ENCODE data around the gene TRAK1.

TRAK1 gene

GRCh38 chr3:42144209-42144608 is 53.1 kb downstream of the TRAK1 start:
- Histone ChIP-seq H3K4me3 (ENCODE audit: low read depth, low read length) (no peak overlapping the region), H3K9ac (ENCODE audit: low read length) (no peak overlapping the region), H3K27ac (ENCODE audit: low read depth, low read length) (no peak overlapping the region), H3K27me3 (ENCODE audit: insufficient read depth, low read length) (no peaks in the 10 kb centered on the region), H2BK120ac (ENCODE audit: insufficient read depth, low read length, poor library complexity) (no peak overlapping the region), H3K4me2 (ENCODE audit: low read length) (no peak overlapping the region), H3K79me2 (ENCODE audit: control insufficient read depth, insufficient read depth, low read length, poor library complexity) (no peaks in the 10 kb centered on the region), H3K9me3 (ENCODE audit: insufficient read depth, low read depth, low read length) (no peaks in the 10 kb centered on the region), H2BK5ac (ENCODE audit: low read depth, low read length, poor library complexity) (no peak overlapping the region), H2AFZ (ENCODE audit: insufficient read depth, low read length, poor library complexity) (no peak overlapping the region), H3K4ac (ENCODE audit: low read depth, low read length) (no peak overlapping the region), H2BK12ac (ENCODE audit: low read length) (no peak overlapping the region), H3K18ac (ENCODE audit: low read length) (no peak overlapping the region), H4K12ac (ENCODE audit: low read depth, low read length) (no peak overlapping the region), H4K91ac (ENCODE audit: low read depth, low read length) (no peak overlapping the region), H4K8ac (ENCODE audit: low read depth, low read length) (no peak overlapping the region), H3K23ac (ENCODE audit: low read length) (no peak overlapping the region), H3K14ac (ENCODE audit: low read length) (no peak overlapping the region), H3K36me3 (ENCODE audit: control insufficient read depth in 1 of 2, insufficient read depth in 2 of 2, low read length in 2 of 2) (no peaks in the 10 kb centered on the region), H2AK5ac (ENCODE audit: low read length) (no peak overlapping the region), H3K4me1 (ENCODE audit: control insufficient read depth in 1 of 2, insufficient read depth in 2 of 2, low read length in 2 of 2) (peaks cover 0 to 4% of the 10 kb centered on the region in 2 experiments), H3K79me1 (ENCODE audit: low read length) (no peaks in the 10 kb centered on the region)
- no peak for DNase-seq

- Histone ChIP-seq H3K4ac (ENCODE audit: low read depth, low read length) (no peak overlapping the region), H3K27ac (ENCODE audit: low read depth, low read length) (no peak overlapping the region), H3K4me1 (ENCODE audit: control insufficient read depth in 1 of 2, insufficient read depth in 2 of 2, low read length in 2 of 2) (peaks cover 0 to 12% of the 10 kb centered on the region in 2 experiments), H3K79me2 (ENCODE audit: control insufficient read depth, insufficient read depth, low read length, poor library complexity) (no peaks in the 10 kb centered on the region), H4K12ac (ENCODE audit: low read depth, low read length) (no peak overlapping the region), H3K27me3 (ENCODE audit: insufficient read depth, low read length) (no peaks in the 10 kb centered on the region), H4K91ac (ENCODE audit: low read depth, low read length) (no peak overlapping the region), H2AFZ (ENCODE audit: insufficient read depth, low read length, poor library complexity) (no peak overlapping the region), H2BK12ac (ENCODE audit: low read length) (no peak overlapping the region), H3K36me3 (ENCODE audit: control insufficient read depth in 1 of 2, insufficient read depth in 2 of 2, low read length in 2 of 2) (no peaks in the 10 kb centered on the region), H3K4me2 (ENCODE audit: low read length) (no peak overlapping the region), H3K18ac (ENCODE audit: low read length) (no peak overlapping the region), H2AK5ac (ENCODE audit: low read length) (no peak overlapping the region), H4K8ac (ENCODE audit: low read depth, low read length) (no peak overlapping the region), H3K14ac (ENCODE audit: low read length) (no peak overlapping the region), H2BK120ac (ENCODE audit: insufficient read depth, low read length, poor library complexity) (no peak overlapping the region), H3K9me3 (ENCODE audit: insufficient read depth, low read depth, low read length) (no peaks in the 10 kb centered on the region), H3K4me3 (ENCODE audit: low read depth, low read length) (no peak overlapping the region), H3K79me1 (ENCODE audit: low read length) (no peaks in the 10 kb centered on the region), H3K9ac (ENCODE audit: low read length) (no peak overlapping the region), H3K23ac (ENCODE audit: low read length) (no peak overlapping the region), H2BK5ac (ENCODE audit: low read depth, low read length, poor library complexity) (no peak overlapping the region)
- no CpG with 5 or more reads among the region's 5 CpGs for WGBS (ENCODE audit: extremely low coverage, insufficient coverage, insufficient read length)
- no peak for DNase-seq
Measured at GRCh38 chr3:42148086-42148848, 57.1 kb downstream of the TRAK1 start.

- WGBS (ENCODE audit: extremely low coverage, insufficient coverage, insufficient read length), result no CpG with 5 or more reads among the region's 11 CpGs
Measured at GRCh38 chr3:42148982-42149432, 57.9 kb downstream of the TRAK1 start.

GRCh38 chr3:42149532-42149931 is 58.4 kb downstream of the TRAK1 start:
- Histone ChIP-seq H3K79me2 (ENCODE audit: control insufficient read depth, insufficient read depth, low read length, poor library complexity) (no peaks in the 10 kb centered on the region), H3K9ac (ENCODE audit: low read length) (no peak overlapping the region), H3K18ac (ENCODE audit: low read length) (no peak overlapping the region), H3K23ac (ENCODE audit: low read length) (peak overlapping the region; percentile 90), H3K9me3 (ENCODE audit: insufficient read depth, low read depth, low read length) (no peaks in the 10 kb centered on the region), H3K14ac (ENCODE audit: low read length) (no peak overlapping the region), H3K4me1 (ENCODE audit: control insufficient read depth in 1 of 2, insufficient read depth in 2 of 2, low read length in 2 of 2) (peaks cover 0 to 10% of the 10 kb centered on the region in 2 experiments), H3K4ac (ENCODE audit: low read depth, low read length) (no peak overlapping the region), H2BK5ac (ENCODE audit: low read depth, low read length, poor library complexity) (no peak overlapping the region), H4K12ac (ENCODE audit: low read depth, low read length) (no peak overlapping the region), H2BK120ac (ENCODE audit: insufficient read depth, low read length, poor library complexity) (no peak overlapping the region), H3K36me3 (ENCODE audit: control insufficient read depth in 1 of 2, insufficient read depth in 2 of 2, low read length in 2 of 2) (no peaks in the 10 kb centered on the region), H2AK5ac (ENCODE audit: low read length) (no peak overlapping the region), H4K91ac (ENCODE audit: low read depth, low read length) (no peak overlapping the region), H3K27ac (ENCODE audit: low read depth, low read length) (no peak overlapping the region), H3K4me2 (ENCODE audit: low read length) (no peak overlapping the region), H3K79me1 (ENCODE audit: low read length) (no peaks in the 10 kb centered on the region), H3K4me3 (ENCODE audit: low read depth, low read length) (no peak overlapping the region), H2BK12ac (ENCODE audit: low read length) (no peak overlapping the region), H4K8ac (ENCODE audit: low read depth, low read length) (no peak overlapping the region), H2AFZ (ENCODE audit: insufficient read depth, low read length, poor library complexity) (no peak overlapping the region), H3K27me3 (ENCODE audit: insufficient read depth, low read length) (no peaks in the 10 kb centered on the region)
- no CpG with 5 or more reads among the region's 8 CpGs for WGBS (ENCODE audit: extremely low coverage, insufficient coverage, insufficient read length)
- DNase-seq, result no peak

More at GRCh38 chr3:42148982-42149432, 57.9 kb downstream of the TRAK1 start:
- H3K9ac ChIP-seq (ENCODE audit: low read length), result no peak overlapping the region
- no peak overlapping the region for H3K4me2 ChIP-seq (ENCODE audit: low read length)
- H3K4me1 ChIP-seq (ENCODE audit: control insufficient read depth in 1 of 2, insufficient read depth in 2 of 2, low read length in 2 of 2), result peaks cover 0 to 10% of the 10 kb centered on the region in 2 experiments
- H3K36me3 ChIP-seq (ENCODE audit: control insufficient read depth in 1 of 2, insufficient read depth in 2 of 2, low read length in 2 of 2), result no peaks in the 10 kb centered on the region
- no peak overlapping the region for H3K23ac ChIP-seq (ENCODE audit: low read length)
- no peaks in the 10 kb centered on the region for H3K9me3 ChIP-seq (ENCODE audit: insufficient read depth, low read depth, low read length)
- H2BK12ac ChIP-seq (ENCODE audit: low read length), result no peak overlapping the region
- DNase-seq, result peak; percentile 67 to 74
- no peaks in the 10 kb centered on the region for H3K27me3 ChIP-seq (ENCODE audit: insufficient read depth, low read length)
- no peak overlapping the region for H4K12ac ChIP-seq (ENCODE audit: low read depth, low read length)
- no peak overlapping the region for H3K4me3 ChIP-seq (ENCODE audit: low read depth, low read length)
- H3K4ac ChIP-seq (ENCODE audit: low read depth, low read length), result no peak overlapping the region
- no peaks in the 10 kb centered on the region for H3K79me2 ChIP-seq (ENCODE audit: control insufficient read depth, insufficient read depth, low read length, poor library complexity)
- no peak overlapping the region for H2BK5ac ChIP-seq (ENCODE audit: low read depth, low read length, poor library complexity)
- H3K18ac ChIP-seq (ENCODE audit: low read length), result no peak overlapping the region
- H4K91ac ChIP-seq (ENCODE audit: low read depth, low read length), result no peak overlapping the region
- H2AK5ac ChIP-seq (ENCODE audit: low read length), result no peak overlapping the region
- no peaks in the 10 kb centered on the region for H3K79me1 ChIP-seq (ENCODE audit: low read length)
- no peak overlapping the region for H4K8ac ChIP-seq (ENCODE audit: low read depth, low read length)
- H3K14ac ChIP-seq (ENCODE audit: low read length), result no peak overlapping the region
- no peak overlapping the region for H2BK120ac ChIP-seq (ENCODE audit: insufficient read depth, low read length, poor library complexity)
- H3K27ac ChIP-seq (ENCODE audit: low read depth, low read length), result no peak overlapping the region
- H2AFZ ChIP-seq (ENCODE audit: insufficient read depth, low read length, poor library complexity), result no peak overlapping the region

All from trophoblast cell (in vitro differentiated cells and primary cell).